Lower leg skin (tissue), 3 donors: ENCODE results near the gene MROH9.

Experiments used
- POLR2A ChIP-seq, 2 donors: fragments of 450-650 bp; IDR thresholded peaks; one replicate each; pipeline ENCODE4 v1.6.1; 2016 to 2017; ENCODE audit warnings: antibody characterized with exemption in 2 of 2, mild to moderate bottlenecking in 1 of 2, moderate library complexity in 1 of 2
- TF ChIP-seq, protein P1 (sequence below), 3 donors: fragments of 450-650 bp; IDR thresholded peaks; one replicate each; pipeline ENCODE4 v1.5.1; 2016; ENCODE audit warnings: antibody characterized with exemption in 3 of 3, mild to moderate bottlenecking in 3 of 3, moderate library complexity in 2 of 3

DNA sequence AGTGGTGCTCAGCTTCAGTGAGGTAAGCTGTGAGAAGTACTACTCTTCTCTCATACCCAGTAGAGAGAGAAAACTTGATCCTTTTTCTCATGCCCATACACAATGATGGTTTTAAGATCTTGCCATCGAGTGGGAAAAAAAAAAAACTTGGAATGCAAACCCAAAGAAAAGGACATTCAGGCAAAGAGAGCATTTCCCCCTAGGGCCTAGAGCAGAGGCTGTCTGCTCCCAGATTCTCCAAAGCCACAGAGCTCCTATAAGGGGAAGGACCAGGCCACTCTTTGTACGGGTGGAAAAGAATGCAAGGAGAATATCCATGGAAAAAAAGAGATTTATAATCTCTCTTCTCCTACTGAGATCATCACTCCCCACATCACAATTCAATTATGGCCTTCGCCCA lies 34.9 kb downstream of the MROH9 start:
- TF ChIP-seq, protein P1, sequence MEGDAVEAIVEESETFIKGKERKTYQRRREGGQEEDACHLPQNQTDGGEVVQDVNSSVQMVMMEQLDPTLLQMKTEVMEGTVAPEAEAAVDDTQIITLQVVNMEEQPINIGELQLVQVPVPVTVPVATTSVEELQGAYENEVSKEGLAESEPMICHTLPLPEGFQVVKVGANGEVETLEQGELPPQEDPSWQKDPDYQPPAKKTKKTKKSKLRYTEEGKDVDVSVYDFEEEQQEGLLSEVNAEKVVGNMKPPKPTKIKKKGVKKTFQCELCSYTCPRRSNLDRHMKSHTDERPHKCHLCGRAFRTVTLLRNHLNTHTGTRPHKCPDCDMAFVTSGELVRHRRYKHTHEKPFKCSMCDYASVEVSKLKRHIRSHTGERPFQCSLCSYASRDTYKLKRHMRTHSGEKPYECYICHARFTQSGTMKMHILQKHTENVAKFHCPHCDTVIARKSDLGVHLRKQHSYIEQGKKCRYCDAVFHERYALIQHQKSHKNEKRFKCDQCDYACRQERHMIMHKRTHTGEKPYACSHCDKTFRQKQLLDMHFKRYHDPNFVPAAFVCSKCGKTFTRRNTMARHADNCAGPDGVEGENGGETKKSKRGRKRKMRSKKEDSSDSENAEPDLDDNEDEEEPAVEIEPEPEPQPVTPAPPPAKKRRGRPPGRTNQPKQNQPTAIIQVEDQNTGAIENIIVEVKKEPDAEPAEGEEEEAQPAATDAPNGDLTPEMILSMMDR (IDR thresholded peaks at IDR 0.05) = no peak
- TF ChIP-seq POLR2A (IDR thresholded peaks at IDR 0.05) = no peak
